Mammary epithelial cell (primary cell): ENCODE results near the gene MAN1A2.

ENCODE experiments used
- EZH2 ChIP-seq: IDR thresholded peaks from 2 replicates; pipeline ENCODE4 v1.6.1; 2012; ENCODE audit warnings: low read length, inconsistent platforms, borderline replicate concordance
- TF ChIP-seq, protein P1 (sequence below), 2 donors: IDR thresholded peaks in 1 of 2; conservative IDR thresholded peaks in 1 of 2; 2 replicates each; pipeline ENCODE4 v1.5.1; 2011 to 2012; ENCODE audit warnings: inconsistent platforms in 2 of 2, low read length in 2 of 2, mild to moderate bottlenecking in 2 of 2, control low read depth in 1 of 2, low read depth in 1 of 2; ENCODE audit not compliant: insufficient read depth in 1 of 2; ENCODE audit errors: extremely low read depth in 1 of 2

DNA sequence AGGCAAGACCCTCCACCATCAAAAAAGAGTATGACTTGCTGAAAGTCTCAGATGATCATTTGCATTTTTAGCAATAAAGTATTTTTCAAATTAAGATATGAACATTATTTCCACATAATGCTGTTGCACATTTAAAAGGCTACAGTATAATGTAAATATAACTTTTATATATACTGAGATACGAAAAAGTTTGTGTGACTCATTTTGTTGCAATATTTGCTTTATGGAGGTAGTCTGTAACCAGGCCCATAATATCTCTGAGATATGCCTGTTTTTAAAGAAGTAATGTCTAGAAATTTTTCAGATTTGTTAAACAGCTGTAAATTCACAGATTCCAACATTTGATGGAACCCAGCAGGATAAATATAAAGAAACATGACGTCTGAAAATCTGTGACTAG lies 86.7 kb downstream of the MAN1A2 start:
- TF ChIP-seq, protein P1, sequence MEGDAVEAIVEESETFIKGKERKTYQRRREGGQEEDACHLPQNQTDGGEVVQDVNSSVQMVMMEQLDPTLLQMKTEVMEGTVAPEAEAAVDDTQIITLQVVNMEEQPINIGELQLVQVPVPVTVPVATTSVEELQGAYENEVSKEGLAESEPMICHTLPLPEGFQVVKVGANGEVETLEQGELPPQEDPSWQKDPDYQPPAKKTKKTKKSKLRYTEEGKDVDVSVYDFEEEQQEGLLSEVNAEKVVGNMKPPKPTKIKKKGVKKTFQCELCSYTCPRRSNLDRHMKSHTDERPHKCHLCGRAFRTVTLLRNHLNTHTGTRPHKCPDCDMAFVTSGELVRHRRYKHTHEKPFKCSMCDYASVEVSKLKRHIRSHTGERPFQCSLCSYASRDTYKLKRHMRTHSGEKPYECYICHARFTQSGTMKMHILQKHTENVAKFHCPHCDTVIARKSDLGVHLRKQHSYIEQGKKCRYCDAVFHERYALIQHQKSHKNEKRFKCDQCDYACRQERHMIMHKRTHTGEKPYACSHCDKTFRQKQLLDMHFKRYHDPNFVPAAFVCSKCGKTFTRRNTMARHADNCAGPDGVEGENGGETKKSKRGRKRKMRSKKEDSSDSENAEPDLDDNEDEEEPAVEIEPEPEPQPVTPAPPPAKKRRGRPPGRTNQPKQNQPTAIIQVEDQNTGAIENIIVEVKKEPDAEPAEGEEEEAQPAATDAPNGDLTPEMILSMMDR (conservative IDR thresholded peaks at IDR 0.05 in 1 of 2, IDR thresholded peaks at IDR 0.05 in 1 of 2; ENCODE audit: extremely low read depth in 1 of 2, insufficient read depth in 1 of 2, low read depth in 1 of 2, low read length in 2 of 2): no peak
- no peak for TF ChIP-seq EZH2
